GM18519 (cell line): ENCODE measurements around the gene FOSL2.
"Not testable (repeated sequence)": the region's sequence is repeated elsewhere in the genome, so short reads cannot be mapped to it uniquely, and the experiment has no call there.

Experiments used
- ATAC-seq: cut with Tn5 transposase; IDR thresholded peaks from one replicate; pipeline ENCODE4 v1.9.1; 2021; ENCODE audit warnings: mild to moderate bottlenecking, moderate library complexity; ENCODE audit not compliant: unreplicated experiment, low FRiP score

The FOSL2 gene

DNA sequence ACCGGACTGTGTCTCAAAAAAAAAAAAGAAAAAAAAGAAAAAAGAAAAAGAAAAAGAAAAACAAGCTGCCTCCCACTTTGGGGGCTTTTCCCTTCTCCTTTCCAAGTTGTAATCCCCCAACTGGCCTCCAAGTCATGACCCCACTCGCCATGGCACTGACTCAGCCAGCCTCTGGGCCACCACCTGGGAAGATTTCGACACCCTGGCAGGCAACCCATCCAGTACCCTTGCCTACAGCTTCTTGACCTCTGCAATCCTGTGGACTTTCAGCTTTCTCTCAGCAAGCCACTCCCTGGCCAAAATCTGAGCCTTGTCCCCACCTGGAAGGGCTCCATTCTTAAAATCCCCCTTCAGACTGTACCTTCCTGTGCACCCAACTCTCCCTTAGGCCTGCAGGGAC, 22.3 kb upstream of the FOSL2 start:
- no peak for ATAC-seq

GRCh38 chr2:28371728-28372127, 20.9 kb upstream of the FOSL2 start:
- not testable (repeated sequence) for ATAC-seq

- ATAC-seq: no peak
Measured at GRCh38 chr2:28373854-28374253, 18.8 kb upstream of the FOSL2 start.

GRCh38 chr2:28374331-28374730, 18.3 kb upstream of the FOSL2 start:
- no peak for ATAC-seq

DNA sequence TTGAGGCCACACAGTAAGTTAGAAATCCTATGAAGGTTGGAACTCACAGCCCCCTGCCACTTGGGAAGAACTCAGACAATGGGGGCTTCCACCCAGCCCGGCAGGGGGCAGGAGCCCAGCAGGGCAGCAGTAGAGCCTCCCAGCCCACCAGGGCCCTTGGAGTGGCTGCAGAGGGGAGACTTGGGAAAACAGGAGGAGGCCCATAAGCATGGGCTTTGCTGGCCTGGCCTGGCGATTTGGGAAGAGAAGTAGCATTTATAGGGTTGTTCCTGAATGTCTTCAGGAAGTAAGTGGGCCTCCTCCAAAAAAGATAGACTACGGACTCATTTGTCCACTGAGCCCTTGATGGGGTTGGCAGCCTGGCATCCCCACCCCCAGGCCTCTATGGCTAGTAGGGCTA, 17.4 kb upstream of the FOSL2 start:
- no peak for ATAC-seq

DNA sequence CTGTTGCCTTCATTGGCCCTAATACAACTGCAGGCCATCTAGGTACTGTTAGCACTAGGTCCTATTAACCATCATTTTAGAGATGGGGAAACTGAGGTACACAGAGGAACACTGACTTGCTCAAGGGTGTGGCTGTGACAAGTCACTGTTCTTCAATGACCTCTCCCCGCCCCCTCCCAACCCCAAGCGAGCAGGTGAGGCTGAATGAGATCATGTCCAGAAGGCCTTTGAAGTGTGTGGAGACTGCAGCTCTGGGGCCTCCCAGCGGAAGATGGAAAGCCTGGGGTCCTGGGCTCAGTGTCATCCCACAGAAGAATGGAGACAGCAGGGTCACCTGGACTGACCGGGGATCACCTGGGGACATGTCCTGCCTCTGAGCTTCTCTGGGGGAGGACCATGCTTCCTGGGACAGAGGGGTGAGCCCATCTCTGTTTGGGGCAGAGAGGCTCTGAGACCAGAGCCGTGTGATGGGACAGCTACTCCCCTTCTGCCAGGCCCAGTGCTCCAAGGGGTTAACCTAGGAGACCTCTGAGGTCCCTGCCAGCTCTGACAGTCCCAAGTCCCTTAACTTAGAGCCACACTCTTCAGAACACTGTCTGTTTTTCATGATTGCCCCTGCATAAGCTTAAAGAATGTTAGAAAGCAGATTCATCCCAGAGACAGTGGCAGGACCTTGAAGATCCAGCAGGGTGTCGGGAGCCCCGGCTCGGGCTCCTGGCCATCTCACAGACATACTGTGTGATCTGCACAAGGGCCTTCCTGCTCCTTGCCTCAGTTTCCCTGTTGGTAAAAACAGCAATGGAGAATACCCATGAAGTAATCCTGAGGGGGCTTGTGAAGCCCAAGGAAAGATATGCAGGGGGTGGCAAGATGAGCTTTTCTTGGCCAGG, 16.7 kb upstream of the FOSL2 start:
- no peak for ATAC-seq

DNA sequence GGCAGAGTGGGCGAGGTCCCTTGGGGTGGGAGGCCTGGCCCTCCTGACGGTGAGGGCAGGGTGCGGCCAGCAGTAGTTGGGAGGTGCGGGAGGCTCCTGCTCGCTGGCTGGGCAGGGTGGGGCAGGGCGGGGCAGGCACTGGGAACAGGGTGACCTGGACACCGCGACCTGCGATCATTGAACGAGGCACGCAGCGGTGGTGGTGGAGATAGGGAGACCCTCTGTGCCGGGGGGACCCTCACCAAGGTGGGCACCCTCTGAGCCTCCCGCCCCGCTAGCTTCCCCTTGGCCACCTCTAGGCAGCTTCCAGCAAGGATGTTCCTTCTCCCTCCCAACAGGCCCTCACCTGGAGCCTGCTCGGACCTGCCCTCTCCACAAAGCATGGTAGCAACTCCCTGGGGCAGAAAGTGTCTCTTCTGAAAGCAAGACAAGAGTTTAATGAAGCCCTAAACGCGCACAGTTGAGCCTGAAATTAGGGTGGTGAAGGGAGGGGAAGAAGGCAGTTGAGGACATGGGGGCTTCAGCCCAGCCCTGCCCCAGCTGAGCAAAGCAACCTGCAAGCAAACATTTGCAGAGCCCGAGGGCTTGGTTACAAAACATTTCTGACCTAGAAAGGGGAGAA, 15.4 kb upstream of the FOSL2 start:
- ATAC-seq: no peak

GRCh38 chr2:28377984-28378678, 14.5 kb upstream of the FOSL2 start:
- no peak for ATAC-seq

DNA sequence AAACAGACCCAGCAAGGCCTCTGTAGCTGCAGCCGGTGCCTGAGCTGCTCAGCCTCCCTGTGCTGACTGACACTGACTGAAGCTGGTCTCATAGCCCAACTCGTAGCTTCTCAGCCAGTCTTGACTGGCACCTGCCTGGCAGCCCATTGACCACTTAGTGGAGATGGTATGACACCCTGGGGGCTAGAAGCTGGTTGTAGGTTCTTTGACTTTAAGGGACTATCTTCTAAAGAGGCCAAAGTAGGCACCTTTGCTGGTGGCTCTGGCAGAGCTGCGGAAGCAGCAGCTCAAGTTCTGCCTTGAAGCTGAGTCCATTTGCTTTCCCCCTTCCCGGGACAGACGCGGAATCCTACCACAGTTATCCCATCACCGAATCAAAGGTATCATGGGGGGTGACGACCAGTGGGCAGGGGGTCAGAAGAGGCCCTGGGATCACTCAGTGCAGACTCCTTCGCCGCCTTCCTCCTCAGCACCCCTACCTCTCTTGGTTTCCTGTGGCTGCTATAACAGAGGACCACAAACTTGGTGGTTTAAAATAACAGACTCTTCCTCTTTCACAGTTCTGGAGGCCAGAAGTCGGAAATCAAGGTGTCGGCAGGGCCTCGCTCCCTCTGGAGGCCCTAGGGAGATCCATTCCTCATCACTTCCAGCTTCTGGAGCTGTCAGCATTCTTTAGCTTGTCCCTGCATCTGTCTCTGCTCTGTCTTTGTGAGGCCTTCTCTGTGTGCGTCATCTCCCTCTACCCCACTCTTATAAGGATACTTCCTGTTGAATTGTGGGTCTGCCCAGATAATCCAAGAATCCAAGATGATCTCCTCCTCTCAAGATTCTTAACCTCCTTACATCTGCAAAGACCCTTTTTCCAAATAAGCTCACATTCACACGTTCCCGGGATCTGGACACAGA, 13.7 kb upstream of the FOSL2 start:
- no peak for ATAC-seq

DNA sequence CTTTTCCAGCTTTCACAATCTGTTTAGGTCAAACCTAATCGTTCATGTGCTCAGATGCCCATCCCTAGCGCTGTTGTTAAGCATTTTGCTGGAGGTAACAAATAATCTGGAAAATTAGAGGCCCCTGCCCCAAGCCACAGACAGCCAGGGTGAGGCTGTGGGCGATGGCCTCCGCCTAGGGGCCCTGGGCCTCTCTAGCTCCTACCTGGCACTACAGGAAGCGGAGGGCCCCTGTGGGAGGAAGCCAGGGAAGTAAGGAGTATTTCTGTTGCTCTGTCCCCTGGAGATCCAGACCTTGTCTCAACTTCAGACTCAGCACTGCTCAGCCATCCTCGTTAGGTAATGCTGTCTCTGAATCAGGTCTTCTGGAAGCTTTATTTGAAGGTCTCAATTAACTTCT, 12.4 kb upstream of the FOSL2 start:
- ATAC-seq: no peak

GRCh38 chr2:28381225-28382180, 11.2 kb upstream of the FOSL2 start:
- no peak for ATAC-seq

GRCh38 chr2:28382755-28383154, 9.9 kb upstream of the FOSL2 start:
- no peak for ATAC-seq

GRCh38 chr2:28387082-28387960, 5.3 kb upstream of the FOSL2 start:
- ATAC-seq: no peak

GRCh38 chr2:28389399-28390240, 3.0 kb upstream of the FOSL2 start:
- no peak for ATAC-seq

- no peak for ATAC-seq
Measured at GRCh38 chr2:28390241-28390745, 2.4 kb upstream of the FOSL2 start.

DNA sequence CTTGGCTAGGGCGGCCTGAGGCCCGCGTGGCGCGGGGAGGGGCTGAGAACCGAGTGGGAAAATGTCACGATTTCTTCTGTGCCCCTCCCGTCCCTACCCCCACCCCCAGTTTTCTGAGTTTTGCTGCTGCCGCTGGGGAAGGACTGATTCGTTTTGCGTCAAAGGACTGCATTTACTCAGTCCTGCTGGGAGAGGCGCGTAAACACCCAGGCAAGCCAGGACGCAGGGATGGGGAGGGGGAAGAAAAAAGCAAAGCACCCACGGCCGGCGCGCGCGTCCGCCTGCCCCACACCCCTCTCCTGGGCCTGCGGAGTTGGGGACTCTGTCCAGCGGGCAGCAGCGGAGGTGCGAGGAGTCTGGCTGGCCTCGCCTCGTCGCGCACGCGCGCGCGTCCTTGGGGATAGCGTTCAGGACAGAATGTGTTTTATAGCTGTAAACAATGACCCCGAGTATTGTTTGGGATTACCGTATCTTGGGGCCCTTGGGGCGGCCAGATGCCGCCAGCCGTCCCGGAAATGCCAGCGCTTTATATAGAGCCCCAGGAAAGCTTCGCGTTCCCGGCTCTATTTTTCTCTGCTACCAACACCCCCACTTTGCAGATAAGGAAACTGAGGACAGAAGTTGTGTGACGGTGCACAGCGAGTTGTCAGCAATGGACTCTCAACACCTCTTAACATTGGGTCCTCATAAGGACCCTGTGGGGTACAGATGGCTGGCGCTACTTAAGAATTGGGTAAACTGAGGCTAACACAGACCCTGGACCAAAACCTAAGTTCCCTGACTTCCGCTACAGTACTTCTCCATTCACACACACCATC, 1.7 kb upstream of the FOSL2 start:
- ATAC-seq: no peak
